DND-41 (cell line): ENCODE results near the gene MRPS27.

Experiments
- ATAC-seq: fragments of 200-7000 bp; cut with Tn5 transposase; 3 replicates; pipeline ENCODE4 v1.9.1; 2021; ENCODE audit warnings: low read depth; ENCODE audit not compliant: insufficient read depth
- DNase-seq: peaks from one replicate; pipeline ENCODE4 v3.0.0-alpha.2; 2020
- H2AFZ ChIP-seq: 2 replicates; pipeline ENCODE4 v1.6.0; 2012; ENCODE audit warnings: low read depth, low read length
- H3K27ac ChIP-seq: 2 replicates; pipeline ENCODE4 v1.5.1; 2012; ENCODE audit warnings: low read length, inconsistent platforms
- H3K27me3 ChIP-seq: fragments of 200-600 bp; sonication (generic); 2 replicates; pipeline ENCODE4 v1.6.0; 2012; ENCODE audit warnings: low read length, mild to moderate bottlenecking, inconsistent platforms; ENCODE audit not compliant: insufficient read depth, poor library complexity
- H3K36me3 ChIP-seq: 2 replicates; pipeline ENCODE4 v1.5.1; 2012; ENCODE audit warnings: low read length, inconsistent platforms; ENCODE audit not compliant: insufficient read depth
- H3K4me1 ChIP-seq: 2 replicates; pipeline ENCODE4 v1.5.1; 2012; ENCODE audit warnings: mild to moderate bottlenecking, low read length; ENCODE audit not compliant: insufficient read depth
- H3K4me2 ChIP-seq: 2 replicates; pipeline ENCODE4 v1.6.0; 2012; ENCODE audit warnings: mild to moderate bottlenecking, moderate library complexity, low read length, inconsistent platforms; ENCODE audit not compliant: insufficient read depth
- H3K4me3 ChIP-seq, 2 experiments: fragments of 200-600 bp in 1 of 2; shearing (Covaris generic) in 1 of 2; 2 replicates each; pipeline ENCODE4 v1.5.1; 2012 to 2016; ENCODE audit warnings: inconsistent platforms in 2 of 2, low read length in 2 of 2, mild to moderate bottlenecking in 2 of 2, low read depth in 1 of 2, moderate library complexity in 1 of 2
- H3K79me2 ChIP-seq: 2 replicates; pipeline ENCODE4 v1.6.0; 2012; ENCODE audit warnings: low read length, inconsistent platforms; ENCODE audit not compliant: insufficient read depth
- H3K9ac ChIP-seq: 2 replicates; pipeline ENCODE4 v1.6.0; 2012; ENCODE audit warnings: low read depth, mild to moderate bottlenecking, inconsistent platforms, low read length, moderate library complexity
- H3K9me3 ChIP-seq: 2 replicates; pipeline ENCODE4 v1.5.1; 2012; ENCODE audit warnings: low read length, moderate library complexity, mild to moderate bottlenecking, inconsistent platforms; ENCODE audit not compliant: insufficient read depth, severe bottlenecking
- H4K20me1 ChIP-seq: 2 replicates; pipeline ENCODE4 v1.6.0; 2012; ENCODE audit warnings: low read length; ENCODE audit not compliant: insufficient read depth
- EZH2 ChIP-seq: IDR thresholded peaks from 3 replicates; pipeline ENCODE4 v1.6.1; 2012; ENCODE audit warnings: borderline replicate concordance, low read depth, mild to moderate bottlenecking, moderate library complexity, low read length, inconsistent platforms; ENCODE audit not compliant: severe bottlenecking
- TF ChIP-seq, protein P1 (sequence below): IDR thresholded peaks from 2 replicates; pipeline ENCODE4 v1.5.1; 2012; ENCODE audit warnings: borderline replicate concordance, low read length, moderate library complexity, mild to moderate bottlenecking; ENCODE audit not compliant: poor library complexity, severe bottlenecking; ENCODE audit errors: extremely low read depth

MRPS27 gene

DNA sequence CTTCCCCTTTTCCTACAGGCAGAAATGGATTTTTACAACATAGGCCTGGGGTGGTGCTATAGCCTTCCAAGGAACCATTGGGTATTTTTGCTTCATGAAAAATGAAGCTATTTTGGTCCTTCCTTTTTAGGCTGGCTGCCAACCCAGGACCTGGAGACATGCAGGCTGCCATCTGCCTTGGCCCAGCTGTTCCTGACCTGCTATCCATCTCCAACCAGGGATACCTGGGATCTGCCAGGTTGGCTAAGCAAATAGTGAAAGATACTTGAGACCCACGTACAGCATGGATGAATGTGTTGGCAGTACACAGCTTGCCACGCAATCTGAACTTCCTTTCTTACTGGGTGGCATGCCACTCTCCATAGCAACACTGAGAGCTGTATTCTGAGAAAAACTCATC is 31.1 kb downstream of the MRPS27 start:
- ATAC-seq, result no peak
- Histone ChIP-seq H3K4me1 (no peaks in the 10 kb centered on the region), H3K4me2 (no peak overlapping the region), H4K20me1 (peaks cover 8% of the 10 kb centered on the region; the same call in 1 of the 2 replicates), H2AFZ (no peak overlapping the region), H3K4me3 (no peak overlapping the region), H3K9ac (no peak overlapping the region), H3K27me3 (no peaks in the 10 kb centered on the region), H3K36me3 (peaks cover 57% of the 10 kb centered on the region), H3K9me3 (no peaks in the 10 kb centered on the region), H3K27ac (no peak overlapping the region), H3K79me2 (no peaks in the 10 kb centered on the region)
- no peak for DNase-seq
- TF ChIP-seq, protein P1, sequence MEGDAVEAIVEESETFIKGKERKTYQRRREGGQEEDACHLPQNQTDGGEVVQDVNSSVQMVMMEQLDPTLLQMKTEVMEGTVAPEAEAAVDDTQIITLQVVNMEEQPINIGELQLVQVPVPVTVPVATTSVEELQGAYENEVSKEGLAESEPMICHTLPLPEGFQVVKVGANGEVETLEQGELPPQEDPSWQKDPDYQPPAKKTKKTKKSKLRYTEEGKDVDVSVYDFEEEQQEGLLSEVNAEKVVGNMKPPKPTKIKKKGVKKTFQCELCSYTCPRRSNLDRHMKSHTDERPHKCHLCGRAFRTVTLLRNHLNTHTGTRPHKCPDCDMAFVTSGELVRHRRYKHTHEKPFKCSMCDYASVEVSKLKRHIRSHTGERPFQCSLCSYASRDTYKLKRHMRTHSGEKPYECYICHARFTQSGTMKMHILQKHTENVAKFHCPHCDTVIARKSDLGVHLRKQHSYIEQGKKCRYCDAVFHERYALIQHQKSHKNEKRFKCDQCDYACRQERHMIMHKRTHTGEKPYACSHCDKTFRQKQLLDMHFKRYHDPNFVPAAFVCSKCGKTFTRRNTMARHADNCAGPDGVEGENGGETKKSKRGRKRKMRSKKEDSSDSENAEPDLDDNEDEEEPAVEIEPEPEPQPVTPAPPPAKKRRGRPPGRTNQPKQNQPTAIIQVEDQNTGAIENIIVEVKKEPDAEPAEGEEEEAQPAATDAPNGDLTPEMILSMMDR, result no peak
- no peak for TF ChIP-seq EZH2

DNA sequence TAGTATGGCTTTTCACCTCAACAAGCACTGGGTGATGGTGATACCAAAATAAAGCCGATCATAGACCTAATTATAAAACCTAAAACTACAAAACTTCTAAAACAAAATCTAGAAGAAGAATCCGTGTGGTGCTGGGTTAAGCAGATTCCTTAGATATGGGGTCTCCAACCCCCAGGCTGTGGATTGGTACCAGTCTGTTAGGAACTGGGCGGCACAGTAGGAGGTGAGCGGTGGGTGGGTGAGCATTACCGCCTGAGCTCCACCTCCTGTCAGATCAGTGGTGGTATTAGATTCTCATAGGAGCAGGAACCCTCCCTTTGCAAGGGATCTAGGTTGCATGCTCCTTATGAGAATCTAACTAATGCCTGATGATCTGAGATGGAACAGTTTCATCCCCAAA is 33.2 kb downstream of the MRPS27 start:
- H3K4me2 ChIP-seq, result no peak overlapping the region

DNA sequence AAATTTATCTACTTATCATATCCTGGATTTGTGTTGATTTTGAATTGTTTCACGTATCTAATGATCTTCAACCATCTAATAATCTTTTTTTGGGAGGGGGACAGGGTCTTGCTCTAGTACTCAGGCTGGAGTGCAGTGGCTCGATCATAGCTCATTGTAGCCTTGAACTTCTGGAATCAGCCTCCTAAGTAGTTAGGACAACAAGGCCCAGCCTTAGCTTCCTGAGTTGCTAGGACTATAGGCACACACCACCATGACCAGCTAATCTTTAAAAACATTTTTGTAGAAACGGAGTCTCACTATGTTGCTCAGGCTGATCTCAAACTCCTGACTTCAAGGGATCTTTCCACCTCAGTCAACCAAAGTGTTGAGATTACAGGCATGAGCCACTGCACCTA is 34.6 kb downstream of the MRPS27 start:
- no peak for ATAC-seq
- H2AFZ ChIP-seq, result no peak overlapping the region
- no peak for TF ChIP-seq EZH2
- TF ChIP-seq, protein P1, result no peak
- no peak for DNase-seq
- no peaks in the 10 kb centered on the region for H3K9me3 ChIP-seq
- H4K20me1 ChIP-seq, result peaks cover 5% of the 10 kb centered on the region; the same call in 1 of the 2 replicates
- H3K36me3 ChIP-seq, result peaks cover 54% of the 10 kb centered on the region
- no peaks in the 10 kb centered on the region for H3K4me1 ChIP-seq
- no peaks in the 10 kb centered on the region for H3K27me3 ChIP-seq
- no peaks in the 10 kb centered on the region for H3K79me2 ChIP-seq
- no peak overlapping the region for H3K27ac ChIP-seq
- no peak overlapping the region for H3K4me2 ChIP-seq
- no peak overlapping the region for H3K4me3 ChIP-seq
- H3K9ac ChIP-seq, result no peak overlapping the region

More for the DNA sequence above, 33.2 kb downstream of the MRPS27 start:
- H3K4me3 ChIP-seq, result no peak overlapping the region
- ATAC-seq (no peak), DNase-seq (no peak)
- no peaks in the 10 kb centered on the region for H3K27me3 ChIP-seq
- no peak overlapping the region for H3K9ac ChIP-seq
- H3K36me3 ChIP-seq, result peaks cover 49% of the 10 kb centered on the region
- H3K4me1 ChIP-seq, result no peaks in the 10 kb centered on the region
- H3K79me2 ChIP-seq, result no peaks in the 10 kb centered on the region
- TF ChIP-seq, protein P1, result no peak
- H4K20me1 ChIP-seq, result peaks cover 5% of the 10 kb centered on the region; the same call in 1 of the 2 replicates
- H2AFZ ChIP-seq, result no peak overlapping the region
- H3K27ac ChIP-seq, result no peak overlapping the region
- no peaks in the 10 kb centered on the region for H3K9me3 ChIP-seq
